Fibroblast of villous mesenchyme (primary cell): Measurements from ENCODE around the gene LILRB2. TPM values are rescaled to one million over a fixed set of nuclear protein-coding genes. Genes with fewer than 3 reads are reported as not detected.
"Not testable (repeated sequence)": the region's sequence is repeated elsewhere in the genome, so short reads cannot be mapped to it uniquely, and the experiment has no call there.

Experiments
- DNase-seq: peaks from one replicate; pipeline ENCODE4 v3.0.0-alpha.2; 2010; ENCODE audit warnings: low read depth
- H3K4me3 ChIP-seq: 2 replicates; pipeline ENCODE4 v1.5.1; 2011; ENCODE audit warnings: low read depth, mild to moderate bottlenecking, low read length
- total RNA-seq: library from RNA; depleted of rRNA; stranded (reverse); fragments of >200 nt; gene quantifications from 2 replicates; pipeline ENCODE4 v1.2.3, GENCODE V29; 2012
- TF ChIP-seq, protein P1 (sequence below): IDR thresholded peaks from 2 replicates; pipeline ENCODE4 v1.5.1; 2012; ENCODE audit warnings: low read depth, mild to moderate bottlenecking, low read length; ENCODE audit not compliant: insufficient read depth

LILRB2 gene
- total RNA-seq, 1 donor, result not detected

DNA sequence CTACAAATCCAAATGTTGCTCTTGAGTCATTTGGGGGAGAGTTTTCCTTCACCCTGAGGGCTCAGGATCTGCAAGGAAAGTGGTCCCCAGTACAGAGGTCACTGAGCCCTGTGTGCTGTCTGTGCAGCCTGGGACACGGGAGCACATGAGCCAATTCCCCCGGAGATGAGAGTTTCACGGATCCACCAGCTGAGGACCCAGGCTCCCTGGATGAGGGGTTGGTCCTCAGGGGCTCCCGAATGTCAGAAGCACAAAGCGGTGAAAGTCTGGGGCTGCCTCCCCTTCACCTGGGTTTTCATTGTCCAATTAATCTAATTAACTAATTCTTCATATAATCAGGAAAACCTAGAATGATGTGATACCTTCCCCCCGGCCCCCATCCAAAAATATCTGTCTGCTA is 13.6 kb upstream of the LILRB2 start:
- DNase-seq, result no peak
- TF ChIP-seq, protein P1, sequence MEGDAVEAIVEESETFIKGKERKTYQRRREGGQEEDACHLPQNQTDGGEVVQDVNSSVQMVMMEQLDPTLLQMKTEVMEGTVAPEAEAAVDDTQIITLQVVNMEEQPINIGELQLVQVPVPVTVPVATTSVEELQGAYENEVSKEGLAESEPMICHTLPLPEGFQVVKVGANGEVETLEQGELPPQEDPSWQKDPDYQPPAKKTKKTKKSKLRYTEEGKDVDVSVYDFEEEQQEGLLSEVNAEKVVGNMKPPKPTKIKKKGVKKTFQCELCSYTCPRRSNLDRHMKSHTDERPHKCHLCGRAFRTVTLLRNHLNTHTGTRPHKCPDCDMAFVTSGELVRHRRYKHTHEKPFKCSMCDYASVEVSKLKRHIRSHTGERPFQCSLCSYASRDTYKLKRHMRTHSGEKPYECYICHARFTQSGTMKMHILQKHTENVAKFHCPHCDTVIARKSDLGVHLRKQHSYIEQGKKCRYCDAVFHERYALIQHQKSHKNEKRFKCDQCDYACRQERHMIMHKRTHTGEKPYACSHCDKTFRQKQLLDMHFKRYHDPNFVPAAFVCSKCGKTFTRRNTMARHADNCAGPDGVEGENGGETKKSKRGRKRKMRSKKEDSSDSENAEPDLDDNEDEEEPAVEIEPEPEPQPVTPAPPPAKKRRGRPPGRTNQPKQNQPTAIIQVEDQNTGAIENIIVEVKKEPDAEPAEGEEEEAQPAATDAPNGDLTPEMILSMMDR, result no peak
- no peak overlapping the region for H3K4me3 ChIP-seq

DNA sequence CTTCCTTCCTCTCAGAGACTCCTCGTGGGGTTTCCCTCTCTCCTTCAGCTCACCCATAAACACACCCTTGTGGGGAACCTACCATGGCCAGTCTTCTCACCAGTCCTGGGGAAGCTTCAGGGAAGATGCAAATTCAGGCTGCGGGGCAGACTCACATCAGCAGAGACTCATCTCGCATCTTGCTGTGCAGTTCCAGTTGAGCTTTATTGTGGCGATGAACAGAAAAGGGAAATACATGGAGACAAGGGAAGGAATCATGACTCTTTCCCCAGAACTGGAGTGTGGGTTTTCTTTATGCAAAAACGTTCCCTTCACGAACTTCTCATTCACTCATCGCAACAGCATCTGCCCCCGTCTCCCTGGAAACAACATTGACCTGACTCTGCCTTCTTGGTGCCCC is 8.2 kb upstream of the LILRB2 start:
- H3K4me3 ChIP-seq, DNase-seq: not testable (repeated sequence)

DNA sequence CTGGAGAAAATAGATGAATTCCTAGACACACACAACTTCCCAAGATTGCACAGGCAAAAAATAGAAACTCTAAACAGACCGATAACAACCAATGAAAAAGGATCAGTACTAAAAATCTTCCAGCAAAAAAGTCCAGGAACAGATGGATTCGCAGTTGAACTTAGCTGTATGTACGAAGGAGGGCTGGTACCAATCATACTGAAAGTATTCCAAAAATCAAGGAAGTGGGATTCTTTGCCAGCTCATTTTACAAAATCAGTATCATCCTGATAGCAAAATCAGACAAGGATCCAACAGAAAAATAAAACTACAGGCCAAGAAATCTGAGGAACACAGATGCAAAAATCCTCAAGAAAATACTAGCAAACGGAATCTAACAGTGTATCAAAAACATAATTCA is 6.5 kb upstream of the LILRB2 start:
- TF ChIP-seq, protein P1, result no peak
- no peak overlapping the region for H3K4me3 ChIP-seq
- peak; percentile 23 for DNase-seq

DNA sequence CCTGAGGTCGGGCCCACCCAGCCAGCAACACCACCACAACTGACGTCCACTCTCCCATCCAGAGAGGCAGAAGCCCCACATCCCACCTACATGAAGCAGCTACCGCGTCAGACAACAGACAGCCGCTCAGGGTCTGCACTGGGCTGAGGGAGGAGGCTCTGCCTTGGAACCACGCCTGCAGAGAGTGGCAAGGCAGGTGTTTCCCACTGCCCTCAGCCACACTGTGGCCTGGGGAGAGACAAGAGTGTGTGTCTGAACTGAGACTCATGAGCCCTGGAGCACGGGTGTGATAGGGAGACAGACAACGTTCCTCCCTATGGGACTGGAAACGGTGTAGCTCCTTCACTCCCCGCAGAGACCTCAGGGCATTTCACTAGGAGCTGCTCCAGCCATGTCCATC is 5.4 kb upstream of the LILRB2 start:
- not testable (repeated sequence) for H3K4me3 ChIP-seq, DNase-seq

DNA sequence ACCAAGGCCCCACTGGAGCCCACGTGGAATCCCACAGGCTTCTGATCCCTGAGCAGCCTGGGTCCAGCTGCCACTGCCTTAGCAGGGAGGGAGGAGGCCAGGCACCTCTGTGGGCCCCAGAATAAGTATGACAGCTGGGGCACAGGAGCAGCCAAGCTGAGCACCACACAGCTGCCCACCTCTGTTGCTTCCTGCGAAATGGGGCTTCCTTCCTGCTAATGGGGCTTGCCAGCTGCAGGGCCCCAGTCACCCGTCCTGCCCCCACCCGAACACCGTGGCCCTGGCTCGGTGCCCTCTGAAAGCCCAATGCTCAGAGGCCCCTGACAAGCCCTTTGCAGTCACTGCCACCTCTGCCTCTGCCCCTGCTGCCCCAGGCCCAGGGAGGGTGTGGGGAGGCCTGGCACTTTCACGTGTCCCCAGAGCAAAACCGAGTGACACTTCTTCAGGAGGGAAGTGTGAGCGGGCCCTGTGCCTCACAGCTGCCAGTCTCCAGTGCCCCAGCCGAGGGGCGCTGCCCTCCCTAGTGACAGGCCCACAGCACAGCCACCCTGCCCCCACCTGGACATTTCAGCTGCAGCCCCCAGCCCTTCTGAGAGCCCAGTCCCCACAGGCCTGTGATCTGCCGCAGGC is 4.6 kb upstream of the LILRB2 start:
- H3K4me3 ChIP-seq, DNase-seq: not testable (repeated sequence)

DNA sequence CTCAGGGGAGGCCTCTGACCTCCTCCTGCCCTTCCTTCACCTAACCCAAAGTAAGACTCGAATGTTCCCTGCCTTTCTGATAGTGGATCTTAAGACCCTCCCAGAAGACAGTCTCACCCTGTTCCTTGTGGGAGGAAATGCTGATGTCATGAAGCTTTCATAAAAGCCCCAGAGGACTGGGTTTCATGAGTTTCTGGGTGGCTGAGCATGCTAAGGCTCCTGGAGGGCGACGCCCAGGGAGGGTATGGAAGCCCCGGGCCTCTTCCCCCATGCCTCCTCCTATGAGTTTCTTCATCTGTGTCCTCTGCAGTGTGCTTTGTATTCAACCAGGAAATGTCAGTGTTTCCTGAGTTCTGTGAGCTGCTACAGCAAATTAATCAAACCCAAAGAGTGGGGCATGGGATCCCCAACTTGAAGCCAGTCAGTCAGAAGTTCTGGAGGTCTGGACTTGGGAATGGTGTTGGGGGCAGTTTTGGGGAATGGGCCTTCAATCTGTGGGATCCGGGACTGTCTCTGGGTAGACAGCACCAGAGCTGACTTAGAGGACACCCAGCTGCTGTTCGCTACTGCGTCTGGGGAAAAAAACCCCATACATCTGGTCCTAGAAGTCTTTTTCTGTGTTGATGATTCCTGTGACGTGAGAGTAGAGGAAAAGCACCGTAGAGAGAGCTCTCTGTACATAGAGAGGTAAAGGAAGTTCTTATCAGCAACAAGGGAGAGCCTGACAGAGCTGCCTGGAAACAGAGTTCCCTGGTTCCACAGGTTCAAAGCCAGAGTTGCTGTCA is 2.0 kb upstream of the LILRB2 start:
- TF ChIP-seq, protein P1, result no peak
- no peak overlapping the region for H3K4me3 ChIP-seq
- DNase-seq, result no peak

DNA sequence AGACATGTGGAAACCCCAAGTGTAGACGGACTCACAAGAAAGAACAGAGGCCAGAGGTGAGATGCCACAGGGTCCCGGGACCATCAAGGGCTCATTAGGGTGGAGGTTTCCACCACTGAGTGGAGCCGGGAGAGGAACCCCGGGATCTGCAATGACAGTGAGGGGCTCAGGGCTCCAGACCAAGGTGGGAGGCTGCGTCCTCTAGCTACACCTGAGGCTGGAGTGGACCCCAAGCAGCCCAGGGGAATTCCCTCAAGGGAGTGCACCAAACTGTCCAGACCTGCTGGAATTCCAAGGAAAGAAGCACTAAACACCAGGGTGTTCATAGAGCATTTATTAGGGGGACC is 792 bp upstream of the LILRB2 start:
- not testable (repeated sequence) for DNase-seq, H3K4me3 ChIP-seq

DNA sequence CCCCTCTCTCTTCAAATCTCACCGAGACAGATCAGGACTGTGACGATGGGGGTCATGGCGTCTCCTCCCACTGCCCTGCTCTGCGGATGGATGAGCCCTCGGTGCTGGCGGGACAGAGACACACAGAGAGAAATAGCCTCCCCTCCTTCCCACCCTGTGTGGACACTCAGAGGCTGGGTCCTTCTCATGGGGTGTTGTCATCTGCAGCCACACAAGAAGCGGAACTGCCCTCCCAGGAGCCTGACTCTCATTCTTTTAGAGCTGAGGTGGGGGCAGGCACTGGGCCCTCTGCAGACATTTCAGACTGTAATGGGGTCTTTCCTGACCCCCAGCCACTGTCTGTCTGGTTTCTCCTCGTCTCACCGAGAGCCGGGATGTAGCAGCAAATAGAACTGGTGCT is 469 bp downstream of the LILRB2 start:
- not testable (repeated sequence) for DNase-seq, H3K4me3 ChIP-seq

DNA sequence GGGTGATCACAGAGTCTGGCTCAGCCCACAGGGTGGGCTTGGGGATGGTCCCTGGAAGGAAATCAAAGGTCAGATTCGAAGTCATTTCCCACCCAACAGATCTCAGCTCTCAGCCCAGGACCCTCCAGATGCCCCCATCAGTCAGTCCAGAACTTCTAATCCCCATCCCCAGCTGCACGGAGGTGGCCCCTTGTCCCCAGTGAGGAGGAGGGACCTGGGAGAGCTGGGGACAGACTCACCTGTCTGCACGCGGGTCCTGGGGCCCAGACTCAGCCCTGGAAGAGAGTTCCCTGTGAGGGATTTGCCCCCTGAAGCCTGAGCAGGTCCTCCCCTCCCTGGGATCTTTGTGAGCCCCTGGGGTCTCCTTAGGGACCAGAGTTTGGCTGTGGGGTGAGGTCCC is 885 bp downstream of the LILRB2 start:
- not testable (repeated sequence) for DNase-seq, H3K4me3 ChIP-seq

DNA sequence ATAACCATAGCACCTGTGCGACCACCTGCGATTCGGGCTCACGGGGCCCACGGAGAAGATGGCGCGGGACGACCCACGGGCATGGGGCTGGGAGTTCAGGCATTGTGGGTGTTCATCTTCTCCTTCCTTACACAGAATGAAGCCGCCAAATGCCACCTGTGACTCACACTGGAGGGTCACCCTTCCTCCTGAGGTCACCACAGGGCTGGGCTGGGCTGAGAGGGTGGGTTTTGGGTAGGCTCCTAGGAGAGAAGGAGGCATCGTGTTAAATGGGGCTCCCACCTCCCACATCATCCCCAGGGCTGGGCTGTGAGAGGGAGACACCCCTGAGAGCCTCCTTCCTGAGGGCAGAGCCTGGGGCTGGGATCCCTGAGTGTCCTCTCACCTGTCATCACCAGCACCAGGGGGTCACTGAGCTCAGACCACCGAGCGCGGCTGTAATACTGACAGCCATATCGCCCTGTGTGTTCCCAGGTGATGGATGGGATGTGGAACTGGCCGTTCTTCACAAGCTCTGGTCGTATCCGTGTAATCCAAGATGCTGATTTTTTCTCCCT is 1.4 kb downstream of the LILRB2 start:
- no peak overlapping the region for H3K4me3 ChIP-seq
- TF ChIP-seq, protein P1, result no peak
- DNase-seq, result no peak

DNA sequence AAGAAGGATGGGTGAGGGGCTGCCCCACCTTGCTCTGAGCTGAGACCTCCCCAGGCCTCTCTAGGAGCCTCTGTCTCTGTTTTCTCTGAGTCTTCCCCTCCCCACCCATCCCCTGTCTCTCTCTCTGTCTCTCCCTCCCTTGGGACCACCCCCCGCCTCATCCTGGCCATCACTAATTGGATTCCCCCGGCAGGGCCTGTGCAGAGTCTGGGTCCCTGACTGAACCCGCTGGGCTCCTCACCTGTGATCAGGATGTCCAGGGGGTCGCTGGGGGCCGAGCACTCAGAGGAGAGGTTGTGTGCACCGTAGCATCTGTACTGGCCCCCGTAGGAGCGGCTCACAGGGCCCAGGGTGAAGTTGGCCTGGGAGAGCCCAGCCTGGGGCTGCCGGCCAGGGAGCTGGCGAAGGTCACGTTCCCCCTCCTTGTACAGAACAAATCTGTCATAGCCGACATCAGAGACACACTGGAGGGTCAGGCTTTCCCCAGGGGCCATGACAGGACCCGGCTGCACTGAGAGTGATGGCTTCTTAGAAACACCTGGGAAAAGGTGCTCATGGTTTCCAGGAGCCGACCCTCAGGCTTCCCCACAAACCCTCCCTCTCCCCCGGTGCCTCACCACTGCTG is 2.2 kb downstream of the LILRB2 start:
- not testable (repeated sequence) for DNase-seq, H3K4me3 ChIP-seq

DNA sequence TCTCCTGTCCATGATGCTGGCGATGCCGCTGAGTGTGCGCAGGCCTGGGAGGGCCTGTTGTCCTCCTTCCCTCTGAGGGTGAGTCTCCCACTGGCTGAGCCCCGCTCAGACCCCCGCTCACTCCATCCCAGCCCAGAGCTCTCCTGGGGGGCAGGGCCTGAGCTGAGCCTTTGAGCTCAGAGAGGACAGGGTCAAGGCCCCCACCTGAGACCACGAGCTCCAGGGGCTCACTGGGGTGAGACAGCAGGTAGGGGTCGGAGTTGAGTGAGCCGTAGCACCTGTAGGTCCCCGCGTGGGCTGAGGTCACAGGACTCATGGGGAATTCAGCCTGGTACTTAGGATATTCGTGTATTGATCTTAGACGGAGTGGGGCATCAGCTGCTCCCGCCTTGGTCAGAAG is 2.9 kb downstream of the LILRB2 start:
- DNase-seq, H3K4me3 ChIP-seq: not testable (repeated sequence)

DNA sequence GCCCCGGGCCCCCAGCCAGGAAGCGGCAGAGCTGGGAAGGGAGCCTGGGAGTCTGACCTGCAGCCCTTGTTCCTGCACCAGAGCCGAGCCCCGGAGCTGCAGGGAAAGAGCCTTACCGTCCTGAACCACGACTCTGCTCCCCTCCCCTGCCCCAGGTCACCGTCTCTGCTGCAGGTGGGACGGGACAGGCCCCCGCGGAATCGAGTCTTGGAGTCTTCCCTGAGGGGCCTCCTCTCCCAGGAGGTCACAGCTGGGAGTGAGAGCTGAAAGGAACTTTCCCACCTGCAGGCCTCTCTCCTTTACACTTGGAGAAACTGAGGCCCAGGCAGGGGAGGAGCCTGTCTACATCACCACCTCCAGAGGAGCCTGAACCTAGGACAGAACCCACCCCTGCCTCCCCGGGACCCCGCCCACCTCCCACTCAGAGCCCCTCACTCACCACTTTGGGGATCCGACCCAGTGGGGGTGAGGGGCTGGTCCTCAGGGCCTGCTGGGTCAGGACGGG is 3.7 kb downstream of the LILRB2 start:
- not testable (repeated sequence) for H3K4me3 ChIP-seq, DNase-seq
